Nephron progenitor cell (in vitro differentiated cells): ENCODE results near the gene PCSK5.

ENCODE experiments used
- DNase-seq: peaks from one replicate; pipeline ENCODE4 v3.0.0; 2021
- H3K27ac Mint-ChIP-seq: 2 replicates; pipeline ENCODE4 v1.8.0; 2021; ENCODE audit warnings: mild to moderate bottlenecking, moderate library complexity, mixed read lengths
- H3K27me3 Mint-ChIP-seq: 2 replicates; pipeline ENCODE4 v1.8.0; 2021; ENCODE audit warnings: mild to moderate bottlenecking, low read depth, mixed read lengths; ENCODE audit not compliant: poor library complexity
- H3K36me3 Mint-ChIP-seq: 2 replicates; pipeline ENCODE4 v1.8.0; 2021; ENCODE audit warnings: low read depth, mixed read lengths
- H3K4me1 Mint-ChIP-seq: 2 replicates; pipeline ENCODE4 v1.8.0; 2021; ENCODE audit warnings: mixed read lengths
- H3K4me3 Mint-ChIP-seq: 2 replicates; pipeline ENCODE4 v1.8.0; 2021; ENCODE audit warnings: mild to moderate bottlenecking, moderate library complexity, mixed read lengths
- H3K9me3 Mint-ChIP-seq: 2 replicates; pipeline ENCODE4 v1.8.0; 2021; ENCODE audit warnings: mild to moderate bottlenecking, moderate library complexity, mixed read lengths
- TF ChIP-seq, protein P1 (sequence below): fragments of 200-600 bp; sonication (generic); IDR thresholded peaks from 2 replicates; pipeline ENCODE4 v1.5.0; 2021; ENCODE audit warnings: antibody characterized with exemption

Gene PCSK5

GRCh38 chr9:76404401-76404800 is 513.9 kb downstream of the PCSK5 start:
- Mint-ChIP-seq H3K4me1 (peaks cover 5% of the 10 kb centered on the region), H3K36me3 (no peaks in the 10 kb centered on the region), H3K27me3 (peaks cover 7% of the 10 kb centered on the region), H3K9me3 (no peaks in the 10 kb centered on the region), H3K27ac (no peak overlapping the region), H3K4me3 (no peak overlapping the region)
- TF ChIP-seq, protein P1, sequence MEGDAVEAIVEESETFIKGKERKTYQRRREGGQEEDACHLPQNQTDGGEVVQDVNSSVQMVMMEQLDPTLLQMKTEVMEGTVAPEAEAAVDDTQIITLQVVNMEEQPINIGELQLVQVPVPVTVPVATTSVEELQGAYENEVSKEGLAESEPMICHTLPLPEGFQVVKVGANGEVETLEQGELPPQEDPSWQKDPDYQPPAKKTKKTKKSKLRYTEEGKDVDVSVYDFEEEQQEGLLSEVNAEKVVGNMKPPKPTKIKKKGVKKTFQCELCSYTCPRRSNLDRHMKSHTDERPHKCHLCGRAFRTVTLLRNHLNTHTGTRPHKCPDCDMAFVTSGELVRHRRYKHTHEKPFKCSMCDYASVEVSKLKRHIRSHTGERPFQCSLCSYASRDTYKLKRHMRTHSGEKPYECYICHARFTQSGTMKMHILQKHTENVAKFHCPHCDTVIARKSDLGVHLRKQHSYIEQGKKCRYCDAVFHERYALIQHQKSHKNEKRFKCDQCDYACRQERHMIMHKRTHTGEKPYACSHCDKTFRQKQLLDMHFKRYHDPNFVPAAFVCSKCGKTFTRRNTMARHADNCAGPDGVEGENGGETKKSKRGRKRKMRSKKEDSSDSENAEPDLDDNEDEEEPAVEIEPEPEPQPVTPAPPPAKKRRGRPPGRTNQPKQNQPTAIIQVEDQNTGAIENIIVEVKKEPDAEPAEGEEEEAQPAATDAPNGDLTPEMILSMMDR: no peak
- no peak for DNase-seq

DNA sequence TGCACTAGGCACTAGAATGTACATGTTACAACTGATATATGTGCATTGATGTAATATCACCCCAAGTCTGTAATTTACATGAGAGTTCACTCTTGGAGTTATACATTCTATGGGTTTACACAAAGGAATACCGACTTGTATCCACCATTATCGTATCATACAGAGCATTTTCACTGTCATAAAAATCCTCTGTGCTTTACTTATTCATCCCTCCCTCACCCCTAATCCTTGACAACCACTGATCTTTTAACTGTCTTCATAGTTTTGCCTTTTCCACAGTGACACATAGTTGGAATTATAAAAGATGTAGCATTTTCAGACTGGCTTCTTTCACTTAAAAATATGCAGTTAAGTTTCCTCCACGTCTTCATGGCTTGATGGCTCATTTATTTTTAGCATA is 514.9 kb downstream of the PCSK5 start:
- Mint-ChIP-seq H3K27ac (no peak overlapping the region), H3K27me3 (peaks cover 7% of the 10 kb centered on the region), H3K9me3 (no peaks in the 10 kb centered on the region), H3K4me1 (peaks cover 5% of the 10 kb centered on the region), H3K4me3 (no peak overlapping the region), H3K36me3 (no peaks in the 10 kb centered on the region)
- TF ChIP-seq, protein P1: no peak
- DNase-seq: no peak

- no peaks in the 10 kb centered on the region for H3K36me3 Mint-ChIP-seq
- H3K4me1 Mint-ChIP-seq: peaks cover 5% of the 10 kb centered on the region
- DNase-seq: no peak
- no peak overlapping the region for H3K27ac Mint-ChIP-seq
- no peak overlapping the region for H3K4me3 Mint-ChIP-seq
- no peaks in the 10 kb centered on the region for H3K9me3 Mint-ChIP-seq
- TF ChIP-seq, protein P1: no peak
- H3K27me3 Mint-ChIP-seq: peaks cover 7% of the 10 kb centered on the region
Observed at GRCh38 chr9:76405868-76406267, 515.4 kb downstream of the PCSK5 start.
